A549 (cell line): Measurements from ENCODE around the gene CR1L. TPM values are rescaled to one million over a fixed set of nuclear protein-coding genes. Genes with fewer than 3 reads are reported as not detected.
"Not testable (repeated sequence)": the region's sequence is repeated elsewhere in the genome, so short reads cannot be mapped to it uniquely, and the experiment has no call there.

Experiments
- ATAC-seq, 2 experiments: fragments of 200-7000 bp in 1 of 2; fragments of >200 bp in 1 of 2; cut with Nextera tagmentation in 1 of 2; cut with Tn5 transposase in 1 of 2; 3 replicates each; pipeline versions ENCODE4 v1.8.0 to v1.9.1; 2018 to 2020; ENCODE audit warnings: mild to moderate bottlenecking in 1 of 2, moderate library complexity in 1 of 2
- CTCF ChIA-PET: fragments of 300-600 bp; sonication (Branson Sonifier 250); formaldehyde crosslinking; extraction: SDS; loops from one replicate; lab custom pipeline; 2021; ENCODE audit warnings: antibody characterized with exemption, inconsistent platforms; lab: Yijun Ruan, JAX
- POLR2A ChIA-PET: fragments of 350-600 bp; formaldehyde crosslinking; extraction: SDS; loops from one replicate; lab custom pipeline; 2021; ENCODE audit warnings: antibody characterized with exemption, inconsistent platforms; lab: Yijun Ruan, JAX
- DNase-seq, 2 experiments: peaks; one replicate each; pipeline versions ENCODE4 v3.0.0 to v3.0.0-alpha.2; 2011 to 2016; ENCODE audit warnings: low read depth in 1 of 2, low spot score in 1 of 2
- FAIRE-seq: peaks from 2 replicates; lab custom pipeline; 2011; peaks lifted over from hg19 to GRCh38; lab: Jason Lieb, UNC
- H3K27ac ChIP-seq, 2 experiments: fragments of >200 bp; sonication (Bioruptor Twin); formaldehyde crosslinking; 3 replicates each; pipeline ENCODE4 v1.5.1; 2016 to 2017
- H3K4me1 ChIP-seq: fragments of >200 bp; sonication (Bioruptor Twin); formaldehyde crosslinking; 3 replicates; pipeline ENCODE4 v1.6.1; 2016
- H3K4me2 ChIP-seq: fragments of >200 bp; sonication (Bioruptor Twin); formaldehyde crosslinking; 3 replicates; pipeline ENCODE4 v1.6.1; 2016
- H3K4me3 ChIP-seq: fragments of >200 bp; sonication (Bioruptor Twin); formaldehyde crosslinking; 3 replicates; pipeline ENCODE4 v1.5.1; 2016
- H3K9me3 ChIP-seq: fragments of >200 bp; sonication (Bioruptor Twin); formaldehyde crosslinking; 3 replicates; pipeline ENCODE4 v1.6.1; 2016
- BCL3 ChIP-seq: fragments of >200 bp; sonication (Bioruptor Twin); formaldehyde crosslinking; IDR thresholded peaks from 3 replicates; pipeline ENCODE4 v1.6.1; 2016
- CBX2 ChIP-seq: fragments of 200-600 bp; sonication (generic); IDR thresholded peaks from 2 replicates; pipeline ENCODE4 v1.6.1; 2016; ENCODE audit warnings: low read depth, mild to moderate bottlenecking, borderline replicate concordance
- CTCF ChIP-seq: fragments of >200 bp; sonication (Bioruptor Twin); formaldehyde crosslinking; IDR thresholded peaks from 3 replicates; pipeline ENCODE4 v1.5.1; 2016
- EHF ChIP-seq: fragments of 250-450 bp; sonication (Bioruptor Pico); IDR thresholded peaks from 2 replicates; pipeline ENCODE4 v1.5.0; 2020; ENCODE audit warnings: mild to moderate bottlenecking
- EHMT2 ChIP-seq: fragments of 200-600 bp; sonication (generic); IDR thresholded peaks from 2 replicates; pipeline ENCODE4 v1.6.1; 2016; ENCODE audit warnings: antibody characterized with exemption, low read depth, mild to moderate bottlenecking, moderate library complexity
- EP300 ChIP-seq, 2 experiments: fragments of >200 bp; sonication (Bioruptor Twin); formaldehyde crosslinking; IDR thresholded peaks; 2 replicates in 1 of 2; 3 replicates in 1 of 2; pipeline ENCODE4 v1.6.1; 2016 to 2017
- FOSB ChIP-seq: fragments of 250-450 bp; sonication (Bioruptor Pico); IDR thresholded peaks from 2 replicates; pipeline ENCODE4 v1.5.0; 2020; ENCODE audit warnings: mild to moderate bottlenecking, moderate library complexity
- FOXS1 ChIP-seq: fragments of 250-450 bp; sonication (Bioruptor Pico); IDR thresholded peaks from 2 replicates; pipeline ENCODE4 v1.5.0; 2020; ENCODE audit warnings: mild to moderate bottlenecking, moderate library complexity
- HOXB5 ChIP-seq: fragments of 250-450 bp; sonication (Bioruptor Pico); IDR thresholded peaks from 2 replicates; pipeline ENCODE4 v1.5.0; 2020; ENCODE audit warnings: mild to moderate bottlenecking, moderate library complexity
- KDM5A ChIP-seq: fragments of 200-600 bp; sonication (generic); IDR thresholded peaks from 2 replicates; pipeline ENCODE4 v1.6.1; 2016; ENCODE audit warnings: antibody characterized with exemption, mild to moderate bottlenecking
- MAZ ChIP-seq: fragments of 150-350 bp; IDR thresholded peaks from 2 replicates; pipeline ENCODE4 v1.6.1; 2014; ENCODE audit warnings: antibody characterized with exemption, low read depth, low read length, borderline replicate concordance
- MYC ChIP-seq: IDR thresholded peaks from 2 replicates; pipeline ENCODE4 v1.6.1; 2012; ENCODE audit warnings: mild to moderate bottlenecking, inconsistent platforms, low read length, improper control_type of control experiment, borderline replicate concordance
- NR3C1 ChIP-seq: fragments of >200 bp; sonication (Bioruptor Twin); formaldehyde crosslinking; IDR thresholded peaks from 3 replicates; pipeline ENCODE4 v1.6.1; 2017
- PHF8 ChIP-seq: fragments of 200-600 bp; sonication (generic); IDR thresholded peaks from 2 replicates; pipeline ENCODE4 v1.6.1; 2016; ENCODE audit warnings: low read depth, mild to moderate bottlenecking, antibody characterized with exemption, moderate library complexity, borderline replicate concordance
- POLR2AphosphoS2 ChIP-seq: conservative IDR thresholded peaks from 2 replicates; pipeline ENCODE4 v1.6.1; 2012; ENCODE audit warnings: low read length, improper control_type of control experiment, inconsistent platforms
- RCOR1 ChIP-seq: fragments of 150-350 bp; IDR thresholded peaks from 2 replicates; pipeline ENCODE4 v1.6.1; 2014; ENCODE audit warnings: antibody characterized with exemption, low read length, low read depth
- REST ChIP-seq: fragments of 200-600 bp; sonication (generic); IDR thresholded peaks from 2 replicates; pipeline ENCODE4 v1.6.1; 2016; ENCODE audit warnings: antibody characterized with exemption, mild to moderate bottlenecking, moderate library complexity
- RFX5 ChIP-seq: fragments of 450-650 bp; IDR thresholded peaks from 2 replicates; pipeline ENCODE4 v1.7.1; 2014; ENCODE audit warnings: antibody characterized with exemption, mild to moderate bottlenecking, moderate library complexity
- SREBF2 ChIP-seq: fragments of 450-650 bp; IDR thresholded peaks from 2 replicates; pipeline ENCODE4 v1.6.1; 2014; ENCODE audit warnings: mild to moderate bottlenecking, moderate library complexity
- TP53 ChIP-seq: fragments of 250-450 bp; sonication (Bioruptor Pico); IDR thresholded peaks from 2 replicates; pipeline ENCODE4 v1.5.0; 2021; ENCODE audit warnings: mild to moderate bottlenecking, moderate library complexity
- USF2 ChIP-seq: fragments of 450-650 bp; IDR thresholded peaks from 2 replicates; pipeline ENCODE4 v1.6.1; 2014; ENCODE audit warnings: antibody characterized with exemption
- ZNF302 ChIP-seq: fragments of 250-450 bp; sonication (Bioruptor Pico); IDR thresholded peaks from 2 replicates; pipeline ENCODE4 v1.9.0; 2021; ENCODE audit warnings: inconsistent platforms, mild to moderate bottlenecking, moderate library complexity
- ZSCAN20 ChIP-seq: fragments of 250-450 bp; sonication (Bioruptor Pico); IDR thresholded peaks from 2 replicates; pipeline ENCODE4 v1.8.0; 2022; ENCODE audit warnings: mild to moderate bottlenecking, moderate library complexity
- WGBS: methylation state at CpG from one replicate; pipeline ENCODE4 v1.1.6; 2017; ENCODE audit errors: missing lambda C conversion rate; 5-methylcytosine and 5-hydroxymethylcytosine counted together
- polyA plus RNA-seq, 4 experiments: library from polyadenylated mRNA; depleted of rRNA in 3 of 4; stranded (reverse); fragments of >200 nt; fragmentation: RNase III in 1 of 4; extraction: RNeasy Plus Mini Kit Qiagen cat#74134 plus additional on column Dnase treatment in 1 of 4; gene quantifications; 2 replicates in 3 of 4; 3 replicates in 1 of 4; pipeline ENCODE4 v1.2.3, GENCODE V29; 2011 to 2017

Gene CR1L
- polyA plus RNA-seq, 2 of the 4 experiments (the other 2 are of a cell fraction): not detected

GRCh38 chr1:207658904-207659485, 14.1 kb downstream of the CR1L start:
- no peak overlapping the region for H3K4me3 ChIP-seq
- no peaks in the 10 kb centered on the region for H3K9me3 ChIP-seq
- ChIA-PET CTCF (interaction anchor here (1.0 to 1.1 kb wide), 2 partner anchors 10 to 40 kb away, joined by 3 read pairs; no protein-coding TSS in a partner anchor), POLR2A (no interaction called here)
- no peaks in the 10 kb centered on the region for H3K4me1 ChIP-seq
- no peak overlapping the region for H3K4me2 ChIP-seq
- ATAC-seq (peak; percentile 39 to 46; a peak in 4 of 6 replicates), FAIRE-seq (no peak), DNase-seq (no peak)
- TF ChIP-seq RFX5 (no peak), EHF (CRISPR knock-in tag) (no peak), FOSB (CRISPR knock-in tag) (no peak), PHF8 (no peak), KDM5A (no peak), POLR2AphosphoS2 (no peak), ZNF302 (no peak), ZSCAN20 (CRISPR knock-in tag) (no peak), BCL3 (no peak), USF2 (no peak), RCOR1 (no peak), CTCF (no peak), EP300 (IDR thresholded peaks at IDR 0.05) (no peak), CBX2 (no peak), TP53 (CRISPR knock-in tag) (no peak), MAZ (no peak), EHMT2 (no peak)
- 48% methylated on average over 9 of the region's 9 CpGs for WGBS
- no peak overlapping the region for H3K27ac ChIP-seq

GRCh38 chr1:207659545-207660153, 14.7 kb downstream of the CR1L start:
- WGBS: 34% methylated on average over 8 of the region's 10 CpGs
- DNase-seq (no peak), ATAC-seq (peak in 1 of 2 experiments; percentile 74; a peak in 3 of 6 replicates), FAIRE-seq (no peak)
- H3K27ac ChIP-seq: no peak overlapping the region
- H3K4me2 ChIP-seq: no peak overlapping the region
- no peaks in the 10 kb centered on the region for H3K9me3 ChIP-seq
- no peak for TF ChIP-seq SREBF2
- TF ChIP-seq FOXS1 (CRISPR knock-in tag): no peak
- no peak for TF ChIP-seq EHMT2
- no peak for TF ChIP-seq MYC
- TF ChIP-seq HOXB5 (CRISPR knock-in tag): no peak
- TF ChIP-seq NR3C1: no peak
- no peak for TF ChIP-seq REST
- no peak overlapping the region for H3K4me3 ChIP-seq
- ChIA-PET POLR2A (no interaction called here), CTCF (interaction anchor here (1.1 kb wide), 1 partner anchor 39 kb away, joined by 3 read pairs; no protein-coding TSS in a partner anchor)
- H3K4me1 ChIP-seq: no peaks in the 10 kb centered on the region

GRCh38 chr1:207661420-207661819, 16.5 kb downstream of the CR1L start:
- DNase-seq, H3K4me1 ChIP-seq, CTCF ChIA-PET, H3K27ac ChIP-seq, FAIRE-seq, H3K9me3 ChIP-seq, ATAC-seq, POLR2A ChIA-PET, H3K4me2 ChIP-seq, H3K4me3 ChIP-seq: not testable (repeated sequence)
- 14% methylated on average over 1 of the region's 2 CpGs for WGBS
